RKO (cell line): ENCODE results near the gene CNGB1.
"Not testable (repeated sequence)": the region's sequence is repeated elsewhere in the genome, so short reads cannot be mapped to it uniquely, and the experiment has no call there.

Experiments
- DNase-seq: peaks from one replicate; pipeline ENCODE4 v3.0.0-alpha.2; 2016; ENCODE audit warnings: low spot score

CNGB1 gene

GRCh38 chr16:57925310-57925709, 45.6 kb downstream of the CNGB1 start:
- no peak for DNase-seq

GRCh38 chr16:57924514-57924913, 46.4 kb downstream of the CNGB1 start:
- DNase-seq: no peak

GRCh38 chr16:57923841-57924240, 47.1 kb downstream of the CNGB1 start:
- DNase-seq: no peak

- no peak for DNase-seq
Observed at GRCh38 chr16:57923418-57923817, 47.5 kb downstream of the CNGB1 start.

GRCh38 chr16:57920880-57921229, 50.1 kb downstream of the CNGB1 start:
- DNase-seq: no peak

- DNase-seq: no peak
Observed at GRCh38 chr16:57920215-57920879, 50.6 kb downstream of the CNGB1 start.

GRCh38 chr16:57918994-57919393, 51.9 kb downstream of the CNGB1 start:
- no peak for DNase-seq

- DNase-seq: no peak
Observed at GRCh38 chr16:57918444-57918843, 52.5 kb downstream of the CNGB1 start.

- DNase-seq: not testable (repeated sequence)
Observed at GRCh38 chr16:57917929-57918328, 53.0 kb downstream of the CNGB1 start.

GRCh38 chr16:57917489-57917888, 53.4 kb downstream of the CNGB1 start:
- DNase-seq: not testable (repeated sequence)

GRCh38 chr16:57916735-57917438, 54.0 kb downstream of the CNGB1 start:
- peak; percentile 51 for DNase-seq

- DNase-seq: no peak
Observed at GRCh38 chr16:57915811-57916488, 55.0 kb downstream of the CNGB1 start.

- no peak for DNase-seq
Observed at GRCh38 chr16:57915267-57915666, 55.7 kb downstream of the CNGB1 start.

- DNase-seq: no peak
Observed at GRCh38 chr16:57914244-57915173, 56.4 kb downstream of the CNGB1 start.

- no peak for DNase-seq
Observed at GRCh38 chr16:57912529-57913260, 58.2 kb downstream of the CNGB1 start.

GRCh38 chr16:57911743-57912142, 59.2 kb downstream of the CNGB1 start:
- DNase-seq: no peak

- no peak for DNase-seq
Observed at GRCh38 chr16:57910696-57911095, 60.2 kb downstream of the CNGB1 start.

GRCh38 chr16:57908409-57908987, 62.4 kb downstream of the CNGB1 start:
- DNase-seq: no peak

- no peak for DNase-seq
Observed at GRCh38 chr16:57906382-57907316, 64.3 kb downstream of the CNGB1 start.

- no peak for DNase-seq
Observed at GRCh38 chr16:57904101-57904500, 66.8 kb downstream of the CNGB1 start.
